Smooth muscle cell (in vitro differentiated cells): ENCODE measurements around the gene TNFRSF25. TPM values are rescaled to one million over a fixed set of nuclear protein-coding genes. Genes with fewer than 3 reads are reported as not detected.

ENCODE experiments used
- DNase-seq: peaks from one replicate; lab custom pipeline; 2025; ENCODE audit not compliant: unreplicated experiment; lab: John Stamatoyannopoulos, UW
- H2AFZ ChIP-seq: fragments of 200-600 bp; sonication (generic); 2 replicates; pipeline ENCODE4 v1.6.0; 2016; ENCODE audit warnings: antibody characterized with exemption, low read depth, mild to moderate bottlenecking
- H3F3A ChIP-seq: fragments of 200-600 bp; sonication (generic); 2 replicates; pipeline ENCODE4 v1.6.0; 2017; ENCODE audit warnings: antibody characterized with exemption, low read depth
- H3K27ac ChIP-seq: fragments of 200-600 bp; sonication (generic); 2 replicates; pipeline ENCODE4 v1.5.1; 2016; ENCODE audit warnings: low read depth, mild to moderate bottlenecking
- H3K27me3 ChIP-seq: fragments of 200-600 bp; sonication (generic); 2 replicates; pipeline ENCODE4 v1.6.1; 2016; ENCODE audit warnings: low read depth, mild to moderate bottlenecking
- H3K36me3 ChIP-seq: fragments of 200-600 bp; sonication (generic); 2 replicates; pipeline ENCODE4 v1.5.1; 2016; ENCODE audit warnings: low read depth
- H3K4me1 ChIP-seq: fragments of 200-600 bp; sonication (generic); 2 replicates; pipeline ENCODE4 v1.5.1; 2016; ENCODE audit warnings: low read depth
- H3K4me2 ChIP-seq: fragments of 200-600 bp; sonication (generic); 2 replicates; pipeline ENCODE4 v1.6.0; 2016; ENCODE audit warnings: mild to moderate bottlenecking
- H3K4me3 ChIP-seq: fragments of 200-600 bp; sonication (generic); 2 replicates; pipeline ENCODE4 v1.5.1; 2016; ENCODE audit warnings: mild to moderate bottlenecking
- H3K79me2 ChIP-seq: fragments of 200-600 bp; sonication (generic); 2 replicates; pipeline ENCODE4 v1.6.0; 2016; ENCODE audit warnings: low read depth, mild to moderate bottlenecking
- H3K9ac ChIP-seq: fragments of 200-600 bp; sonication (generic); 2 replicates; pipeline ENCODE4 v1.6.0; 2016; ENCODE audit warnings: low read depth
- H3K9me3 ChIP-seq: fragments of 200-600 bp; sonication (generic); replicated peaks from 2 replicates; pipeline ENCODE4 v1.5.1; 2016; ENCODE audit warnings: low read depth
- H4K20me1 ChIP-seq: fragments of 200-600 bp; sonication (generic); 2 replicates; pipeline ENCODE4 v1.6.0; 2016; ENCODE audit warnings: low read depth
- CTCF ChIP-seq: fragments of 200-600 bp; sonication (generic); IDR thresholded peaks from 2 replicates; pipeline ENCODE4 v1.5.1; 2017; ENCODE audit warnings: borderline replicate concordance, mild to moderate bottlenecking, antibody characterized with exemption; ENCODE audit not compliant: insufficient read depth, poor library complexity, severe bottlenecking
- WGBS: methylation state at CpG from one replicate; pipeline ENCODE4 v1.1.7; 2016; ENCODE audit warnings: low lambda C conversion rate; 5-methylcytosine and 5-hydroxymethylcytosine counted together
- polyA plus RNA-seq: library from polyadenylated mRNA; unstranded; fragments of >200 nt; fragmentation: Nextera tagmentation; extraction: Ambion mirVana; gene quantifications from 2 replicates; pipeline ENCODE4 v1.2.1, GENCODE V29; 2016
- total RNA-seq: library from RNA; depleted of rRNA; stranded (reverse); fragments of >200 nt; gene quantifications from 2 replicates; pipeline ENCODE4 v1.2.3, GENCODE V29; 2014

TNFRSF25 gene
- total and polyA plus RNA-seq, 2 experiments from 2014 or later = 10.1 to 19.8 TPM

GRCh38 chr1:6511056-6511455 is 45.1 kb upstream of the TNFRSF25 start:
- H3K9me3 ChIP-seq = no peaks in the 10 kb centered on the region
- TF ChIP-seq CTCF = no peak
- H2AFZ ChIP-seq = no peak overlapping the region
- no peak for DNase-seq
- no peaks in the 10 kb centered on the region for H3K27me3 ChIP-seq
- no peak overlapping the region for H3K4me3 ChIP-seq
- H3K79me2 ChIP-seq = no peaks in the 10 kb centered on the region
- H3K27ac ChIP-seq = no peak overlapping the region
- WGBS = 97% methylated on average over 6 of the region's 6 CpGs
- peaks cover 2% of the 10 kb centered on the region for H3F3A ChIP-seq
- H3K4me2 ChIP-seq = no peak overlapping the region
- H3K36me3 ChIP-seq = no peaks in the 10 kb centered on the region
- no peak overlapping the region for H3K9ac ChIP-seq
- H3K4me1 ChIP-seq = no peaks in the 10 kb centered on the region
- no peaks in the 10 kb centered on the region for H4K20me1 ChIP-seq

GRCh38 chr1:6510493-6510892 is 44.5 kb upstream of the TNFRSF25 start:
- Histone ChIP-seq H3K4me1 (no peaks in the 10 kb centered on the region), H3K4me2 (no peak overlapping the region), H3K27me3 (no peaks in the 10 kb centered on the region), H3K79me2 (no peaks in the 10 kb centered on the region), H3K9ac (no peak overlapping the region), H4K20me1 (no peaks in the 10 kb centered on the region), H3K27ac (no peak overlapping the region), H3F3A (no peaks in the 10 kb centered on the region), H2AFZ (no peak overlapping the region), H3K4me3 (no peak overlapping the region), H3K9me3 (no peaks in the 10 kb centered on the region), H3K36me3 (no peaks in the 10 kb centered on the region)
- 98% methylated on average over 6 of the region's 6 CpGs for WGBS
- no peak for DNase-seq
- no peak for TF ChIP-seq CTCF

- Histone ChIP-seq H3K4me1 (no peaks in the 10 kb centered on the region), H3K79me2 (no peaks in the 10 kb centered on the region), H3K27ac (no peak overlapping the region), H3K36me3 (no peaks in the 10 kb centered on the region), H3K4me3 (no peak overlapping the region), H3K9ac (no peak overlapping the region), H3K9me3 (no peaks in the 10 kb centered on the region), H3K27me3 (no peaks in the 10 kb centered on the region), H2AFZ (no peak overlapping the region), H3F3A (no peaks in the 10 kb centered on the region), H4K20me1 (no peaks in the 10 kb centered on the region), H3K4me2 (no peak overlapping the region)
- 88% methylated on average over 10 of the region's 10 CpGs for WGBS
- DNase-seq = no peak
- no peak for TF ChIP-seq CTCF
These were observed 43.9 kb upstream of the TNFRSF25 start for GRCh38 chr1:6509919-6510291.

- H3K4me1 ChIP-seq = no peaks in the 10 kb centered on the region
- no peaks in the 10 kb centered on the region for H3K9me3 ChIP-seq
- 93% methylated on average over 19 of the region's 20 CpGs for WGBS
- TF ChIP-seq CTCF = no peak
- no peaks in the 10 kb centered on the region for H3F3A ChIP-seq
- no peaks in the 10 kb centered on the region for H3K27me3 ChIP-seq
- no peak overlapping the region for H3K4me3 ChIP-seq
- no peaks in the 10 kb centered on the region for H3K79me2 ChIP-seq
- no peak overlapping the region for H3K4me2 ChIP-seq
- no peak overlapping the region for H3K27ac ChIP-seq
- no peak for DNase-seq
- no peak overlapping the region for H2AFZ ChIP-seq
- no peaks in the 10 kb centered on the region for H3K36me3 ChIP-seq
- H3K9ac ChIP-seq = no peak overlapping the region
- no peaks in the 10 kb centered on the region for H4K20me1 ChIP-seq
These were observed 43.4 kb upstream of the TNFRSF25 start for GRCh38 chr1:6509220-6509918.
